HG02852 (cell line): ENCODE measurements around the gene PTPN12.
"Not testable (repeated sequence)": the region's sequence is repeated elsewhere in the genome, so short reads cannot be mapped to it uniquely, and the experiment has no call there.

Experiments
- ATAC-seq: cut with Tn5 transposase; IDR thresholded peaks from one replicate; pipeline ENCODE4 v1.9.1; 2021; ENCODE audit warnings: mild to moderate bottlenecking, moderate library complexity; ENCODE audit not compliant: unreplicated experiment

The PTPN12 gene

GRCh38 chr7:77537778-77538280 is 734 bp downstream of the PTPN12 start:
- peak; percentile 1 for ATAC-seq

- no peak for ATAC-seq
Observed at GRCh38 chr7:77538281-77539212, 1.5 kb downstream of the PTPN12 start.

- ATAC-seq: no peak
Observed at GRCh38 chr7:77540402-77540822, 3.3 kb downstream of the PTPN12 start.

GRCh38 chr7:77540993-77541392 is 3.9 kb downstream of the PTPN12 start:
- ATAC-seq: not testable (repeated sequence)

- ATAC-seq: no peak
Observed at GRCh38 chr7:77542409-77542808, 5.3 kb downstream of the PTPN12 start.

GRCh38 chr7:77542895-77543294 is 5.8 kb downstream of the PTPN12 start:
- ATAC-seq: no peak

- no peak for ATAC-seq
Observed at GRCh38 chr7:77543910-77544309, 6.8 kb downstream of the PTPN12 start.

- ATAC-seq: no peak
Observed at GRCh38 chr7:77544518-77544917, 7.4 kb downstream of the PTPN12 start.

GRCh38 chr7:77548206-77548605 is 11.1 kb downstream of the PTPN12 start:
- ATAC-seq: no peak

- ATAC-seq: no peak
Observed at GRCh38 chr7:77549106-77549870, 12.2 kb downstream of the PTPN12 start.

GRCh38 chr7:77550586-77550985 is 13.5 kb downstream of the PTPN12 start:
- no peak for ATAC-seq

GRCh38 chr7:77553123-77553522 is 16.0 kb downstream of the PTPN12 start:
- no peak for ATAC-seq

GRCh38 chr7:77558284-77558967 is 21.3 kb downstream of the PTPN12 start:
- peak; percentile 47 for ATAC-seq

GRCh38 chr7:77561352-77561751 is 24.3 kb downstream of the PTPN12 start:
- ATAC-seq: peak; percentile 82

- ATAC-seq: no peak
Observed at GRCh38 chr7:77563275-77563674, 26.2 kb downstream of the PTPN12 start.

GRCh38 chr7:77565917-77566316 is 28.8 kb downstream of the PTPN12 start:
- ATAC-seq: no peak

GRCh38 chr7:77566421-77566820 is 29.3 kb downstream of the PTPN12 start:
- no peak for ATAC-seq

GRCh38 chr7:77569514-77570232 is 32.6 kb downstream of the PTPN12 start:
- ATAC-seq: no peak

GRCh38 chr7:77570330-77571011 is 33.4 kb downstream of the PTPN12 start:
- no peak for ATAC-seq

GRCh38 chr7:77571801-77572200 is 34.7 kb downstream of the PTPN12 start:
- no peak for ATAC-seq
